Lung (tissue), 12 donors: Measurements from ENCODE around the gene PHOSPHO1. TPM values are rescaled to one million over a fixed set of nuclear protein-coding genes. Genes with fewer than 3 reads are reported as not detected.
"Not testable (repeated sequence)": the region's sequence is repeated elsewhere in the genome, so short reads cannot be mapped to it uniquely, and the experiment has no call there.

Experiments
- ATAC-seq: fragments of 200-7000 bp; cut with Tn5 transposase; one replicate; pipeline ENCODE4 v1.9.1; 2020; ENCODE audit warnings: moderate number of reproducible peaks; ENCODE audit not compliant: insufficient read depth, low FRiP score
- DNase-seq, 3 donors: peaks; one replicate each; pipeline ENCODE4 v3.0.0-alpha.2; 2013 to 2017
- H3K27ac ChIP-seq, 2 donors: one replicate each; pipeline ENCODE4 v1.5.1; 2013; ENCODE audit warnings: mild to moderate bottlenecking in 2 of 2, moderate library complexity in 2 of 2, control low read depth in 1 of 2, inconsistent platforms in 1 of 2, low read depth in 1 of 2, low read length in 1 of 2
- H3K27me3 ChIP-seq, 3 donors: one replicate each; pipeline ENCODE4 v1.5.1; 2013; ENCODE audit warnings: low read length in 2 of 3; ENCODE audit not compliant: control insufficient read depth in 3 of 3, insufficient read depth in 3 of 3
- H3K36me3 ChIP-seq, 4 donors: one replicate each; pipeline ENCODE4 v1.5.1; 2013; ENCODE audit warnings: low read length in 4 of 4, mild to moderate bottlenecking in 1 of 4, moderate library complexity in 1 of 4; ENCODE audit not compliant: control insufficient read depth in 4 of 4, insufficient read depth in 4 of 4
- H3K4me1 ChIP-seq, 5 donors: one replicate each; pipeline ENCODE4 v1.5.1; 2013; ENCODE audit warnings: low read length in 5 of 5, mild to moderate bottlenecking in 2 of 5, moderate library complexity in 1 of 5; ENCODE audit not compliant: control insufficient read depth in 5 of 5, insufficient read depth in 5 of 5
- H3K4me3 ChIP-seq: one replicate; pipeline ENCODE4 v1.5.1; 2013; ENCODE audit warnings: mild to moderate bottlenecking, control low read depth, moderate library complexity
- H3K9ac ChIP-seq, 2 donors: one replicate each; pipeline ENCODE4 v1.5.1; 2013; ENCODE audit warnings: low read length in 2 of 2, control low read depth in 1 of 2; ENCODE audit not compliant: insufficient read depth in 1 of 2
- H3K9me3 ChIP-seq, 4 donors: one replicate each; pipeline ENCODE4 v1.5.1; 2013; ENCODE audit warnings: low read length in 3 of 4, mild to moderate bottlenecking in 1 of 4, moderate library complexity in 1 of 4; ENCODE audit not compliant: control insufficient read depth in 4 of 4, insufficient read depth in 3 of 4
- CTCF ChIP-seq: IDR thresholded peaks from 2 replicates; pipeline ENCODE4 v1.5.1; 2012; ENCODE audit warnings: mild to moderate bottlenecking; ENCODE audit errors: control extremely low read depth, extremely low read depth
- WGBS, 2 donors: extraction: QIAGEN DNeasy Blood & Tissue Kit; methylation state at CpG; one replicate each; pipeline ENCODE4 v1.1.7; 2013; 5-methylcytosine and 5-hydroxymethylcytosine counted together
- polyA plus RNA-seq, 2 donors: library from polyadenylated mRNA; stranded (reverse); fragments of 200-250 nt; gene quantifications; one replicate each; pipeline ENCODE4 v1.2.1, GENCODE V29; 2013
- total RNA-seq, 2 donors: library from RNA; depleted of rRNA in 1 of 2; stranded (reverse); fragments of >200 nt in 1 of 2; gene quantifications; one replicate each; pipeline ENCODE4 v1.2.1, GENCODE V29; 2014 to 2021
- donor health status: control.
- donor health status: control.
- donor health status: Bipolar disorder and iron deficiency.
- donor health status: healthy.
- donor health status: DM: yes; HTN: yes; CAD: no.

Gene PHOSPHO1
- total and polyA plus RNA-seq, 4 donors: 0.37 to 10.2 (median 1.9) TPM

GRCh38 chr17:49267912-49268311 lies 37.3 kb upstream of the PHOSPHO1 start:
- Histone ChIP-seq H3K36me3 (no peaks in the 10 kb centered on the region), H3K27ac (no peak overlapping the region), H3K9me3 (no peaks in the 10 kb centered on the region), H3K9ac (no peak overlapping the region), H3K4me3 (no peak overlapping the region), H3K27me3 (no peaks in the 10 kb centered on the region), H3K4me1 (no peaks in the 10 kb centered on the region)
- ATAC-seq (no peak), DNase-seq (no peak)
- 87 to 90% methylated on average over 3 of the region's 3 CpGs for WGBS, 2 donors
- no peak for TF ChIP-seq CTCF

DNA sequence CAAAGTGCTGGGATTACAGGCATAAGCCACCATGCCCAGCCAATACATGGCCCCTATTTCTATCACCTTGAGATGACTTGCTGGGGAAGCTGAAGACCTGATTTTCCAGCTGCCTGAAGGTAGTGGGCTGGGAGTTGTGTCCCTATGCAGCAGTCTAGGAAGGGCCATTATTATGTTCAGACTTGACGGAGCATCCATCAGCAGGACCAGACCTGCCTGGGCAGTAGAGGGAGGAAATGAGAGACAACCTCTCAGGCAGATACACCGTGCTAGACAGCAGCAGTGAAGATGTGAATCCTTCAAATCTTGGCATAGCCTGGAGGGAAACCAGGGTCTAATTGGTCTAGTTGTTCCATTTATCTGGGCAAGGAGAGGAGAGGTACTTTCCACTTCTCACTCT lies 35.6 kb upstream of the PHOSPHO1 start:
- no peak overlapping the region for H3K9ac ChIP-seq
- H3K4me3 ChIP-seq: no peak overlapping the region
- H3K27ac ChIP-seq: no peak overlapping the region
- 89 to 92% methylated on average over 2 of the region's 2 CpGs for WGBS, 2 donors
- no peaks in the 10 kb centered on the region for H3K36me3 ChIP-seq
- ATAC-seq: no peak
- H3K9me3 ChIP-seq: no peaks in the 10 kb centered on the region
- no peaks in the 10 kb centered on the region for H3K4me1 ChIP-seq
- no peaks in the 10 kb centered on the region for H3K27me3 ChIP-seq
- no peak for TF ChIP-seq CTCF
- DNase-seq: no peak

DNA sequence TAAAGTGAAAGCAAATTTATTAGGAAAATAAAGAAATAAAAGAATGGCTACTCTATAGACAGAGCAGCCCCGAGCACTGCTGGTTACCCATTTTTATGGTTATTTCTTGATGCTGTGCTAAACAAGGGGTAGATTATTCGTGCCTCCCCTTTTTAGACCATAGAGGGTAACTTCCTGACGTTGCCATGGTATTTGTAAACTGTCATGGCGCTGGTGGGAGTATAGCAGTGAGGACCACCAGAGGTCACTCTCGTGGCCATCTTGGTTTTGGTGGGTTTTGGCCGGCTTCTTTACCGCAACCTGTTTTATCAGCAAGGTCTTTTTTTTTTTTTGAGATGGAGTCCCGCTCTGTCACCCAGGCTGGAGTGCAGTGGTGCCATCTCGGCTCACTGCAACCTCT lies 31.0 kb upstream of the PHOSPHO1 start:
- H3K27ac ChIP-seq, H3K4me3 ChIP-seq, DNase-seq, H3K4me1 ChIP-seq, H3K9ac ChIP-seq, H3K27me3 ChIP-seq, H3K36me3 ChIP-seq, ATAC-seq, H3K9me3 ChIP-seq: not testable (repeated sequence)
- WGBS, 2 donors: 92 to 96% methylated on average over 9 of the region's 9 CpGs

GRCh38 chr17:49260817-49261291 lies 30.3 kb upstream of the PHOSPHO1 start:
- peaks cover 0 to 2% (median 2%) of the 10 kb centered on the region in 3 donors for H3K27me3 ChIP-seq
- no peak overlapping the region for H3K4me3 ChIP-seq
- H3K4me1 ChIP-seq: peaks cover 0 to 4% (median 0%) of the 10 kb centered on the region in 5 donors
- no peaks in the 10 kb centered on the region for H3K9me3 ChIP-seq
- peak overlapping the region in 1 of 2 donors; percentile 42 for H3K9ac ChIP-seq
- ATAC-seq (no peak), DNase-seq (peak in 2 of 3 donors; percentile 29 to 54)
- WGBS, 2 donors: 52 to 53% methylated on average over 11 of the region's 11 CpGs
- no peak for TF ChIP-seq CTCF
- H3K27ac ChIP-seq: peak overlapping the region; percentile 20 to 82
- H3K36me3 ChIP-seq: no peaks in the 10 kb centered on the region
